Hepatocyte (in vitro differentiated cells): ENCODE results near the gene GUCY2D. TPM values are rescaled to one million over a fixed set of nuclear protein-coding genes. Genes with fewer than 3 reads are reported as not detected.

Experiments
- DNase-seq: peaks from one replicate; pipeline ENCODE4 v3.0.0-alpha.2; 2016; ENCODE audit warnings: low spot score
- H2AFZ ChIP-seq: fragments of 200-600 bp; sonication (generic); 2 replicates; pipeline ENCODE4 v1.6.0; 2016; ENCODE audit warnings: antibody characterized with exemption, mild to moderate bottlenecking
- H3K27ac ChIP-seq: fragments of 200-600 bp; sonication (generic); 2 replicates; pipeline ENCODE4 v1.5.1; 2016; ENCODE audit warnings: mild to moderate bottlenecking
- H3K27me3 ChIP-seq: fragments of 200-600 bp; sonication (generic); 2 replicates; pipeline ENCODE4 v1.6.1; 2016
- H3K36me3 ChIP-seq: fragments of 200-600 bp; sonication (generic); replicated peaks from 2 replicates; pipeline ENCODE4 v1.5.1; 2016; ENCODE audit warnings: low read depth; ENCODE audit not compliant: insufficient read depth
- H3K4me1 ChIP-seq: fragments of 200-600 bp; sonication (generic); 2 replicates; pipeline ENCODE4 v1.5.1; 2016; ENCODE audit warnings: mild to moderate bottlenecking, moderate library complexity; ENCODE audit not compliant: insufficient read depth
- H3K4me2 ChIP-seq: fragments of 200-600 bp; sonication (generic); 2 replicates; pipeline ENCODE4 v1.6.0; 2016
- H3K4me3 ChIP-seq: fragments of 200-600 bp; sonication (generic); 2 replicates; pipeline ENCODE4 v1.5.1; 2016; ENCODE audit warnings: mild to moderate bottlenecking
- H3K79me2 ChIP-seq: fragments of 200-600 bp; sonication (generic); 2 replicates; pipeline ENCODE4 v1.6.0; 2017; ENCODE audit warnings: mild to moderate bottlenecking
- H3K9me2 ChIP-seq: fragments of 200-600 bp; sonication (generic); replicated peaks from 2 replicates; pipeline ENCODE4 v1.6.0; 2017; ENCODE audit warnings: mild to moderate bottlenecking; ENCODE audit not compliant: insufficient read depth
- H3K9me3 ChIP-seq: fragments of 200-600 bp; sonication (generic); 2 replicates; pipeline ENCODE4 v1.5.1; 2016; ENCODE audit warnings: low read depth, mild to moderate bottlenecking
- H4K20me1 ChIP-seq: fragments of 200-600 bp; sonication (generic); 2 replicates; pipeline ENCODE4 v1.6.0; 2016; ENCODE audit warnings: mild to moderate bottlenecking; ENCODE audit not compliant: insufficient read depth, poor library complexity, severe bottlenecking
- CTCF ChIP-seq: fragments of 200-600 bp; sonication (generic); IDR thresholded peaks from 2 replicates; pipeline ENCODE4 v1.5.1; 2016; ENCODE audit warnings: antibody characterized with exemption, mild to moderate bottlenecking; ENCODE audit not compliant: poor library complexity
- EZH2 ChIP-seq: fragments of 200-600 bp; sonication (generic); IDR thresholded peaks from 2 replicates; pipeline ENCODE4 v1.6.1; 2016; ENCODE audit warnings: antibody characterized with exemption, mild to moderate bottlenecking, borderline replicate concordance
- EZH2phosphoT487 ChIP-seq: fragments of 200-600 bp; sonication (generic); IDR thresholded peaks from one replicate; pipeline ENCODE4 v1.6.1; 2018; ENCODE audit warnings: antibody characterized with exemption, mild to moderate bottlenecking, low read depth, moderate library complexity; ENCODE audit not compliant: unreplicated experiment, severe bottlenecking
- WGBS: methylation state at CpG from one replicate; pipeline ENCODE4 v1.1.6; 2016; ENCODE audit warnings: low lambda C conversion rate; ENCODE audit errors: missing lambda C conversion rate; 5-methylcytosine and 5-hydroxymethylcytosine counted together
- polyA plus RNA-seq: library from polyadenylated mRNA; unstranded; fragments of >200 nt; fragmentation: Nextera tagmentation; extraction: Ambion mirVana; gene quantifications from 2 replicates; pipeline ENCODE4 v1.2.1, GENCODE V29; 2016
- total RNA-seq: library from RNA; depleted of rRNA; stranded (reverse); fragments of >200 nt; gene quantifications from 2 replicates; pipeline ENCODE4 v1.2.3, GENCODE V29; 2014

The GUCY2D gene
- total and polyA plus RNA-seq, 2 experiments from 2014 or later: 1.6 TPM; not detected in 1

DNA sequence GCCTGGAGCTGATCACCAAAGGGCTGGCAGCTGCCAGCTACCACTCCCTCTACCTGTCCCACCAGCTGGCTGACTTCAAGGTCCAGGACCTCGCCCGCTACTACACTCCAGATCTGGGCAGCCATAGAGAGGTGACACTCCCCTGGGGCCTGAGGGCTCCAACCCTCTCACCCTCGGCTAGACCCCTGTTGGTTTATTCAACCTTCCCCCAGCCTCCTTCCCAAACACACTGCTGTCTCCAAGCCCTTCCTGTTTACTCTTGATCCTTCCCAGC is 67.1 kb downstream of the GUCY2D start:
- Histone ChIP-seq H2AFZ (no peak overlapping the region), H4K20me1 (no peaks in the 10 kb centered on the region), H3K79me2 (no peaks in the 10 kb centered on the region), H3K9me2 (no peaks in the 10 kb centered on the region), H3K4me3 (no peak overlapping the region), H3K4me2 (no peak overlapping the region), H3K27me3 (peaks cover 43% of the 10 kb centered on the region), H3K4me1 (peaks cover 21% of the 10 kb centered on the region), H3K36me3 (no peaks in the 10 kb centered on the region), H3K9me3 (no peaks in the 10 kb centered on the region), H3K27ac (no peak overlapping the region)
- DNase-seq: no peak
- TF ChIP-seq EZH2 (no peak), EZH2phosphoT487 (no peak), CTCF (no peak)
- 63% methylated on average over 3 of the region's 3 CpGs for WGBS

Other genes starting within 250 kb of the GUCY2D start
- 3.3 and 5.9 TPM in 2 replicates for gene KDM6B, start 168.4 kb upstream of the GUCY2D start, total RNA-seq
- gene KDM6B, start 168.4 kb upstream of the GUCY2D start, polyA plus RNA-seq: 10.2 and 11.3 TPM in 2 replicates
- 59.6 and 73.3 TPM in 2 replicates for gene TMEM88, start 147.5 kb upstream of the GUCY2D start, total RNA-seq
- gene TMEM88, start 147.5 kb upstream of the GUCY2D start, polyA plus RNA-seq: 241 and 328 TPM in 2 replicates
- gene NAA38, start 145.1 kb upstream of the GUCY2D start, total RNA-seq: 49.2 and 66.0 TPM in 2 replicates
- 147 and 154 TPM in 2 replicates for gene NAA38, start 145.1 kb upstream of the GUCY2D start, polyA plus RNA-seq
- 9.1 and 14.1 TPM in 2 replicates for gene CYB5D1, start 144.6 kb upstream of the GUCY2D start, total RNA-seq
- gene CYB5D1, start 144.6 kb upstream of the GUCY2D start, polyA plus RNA-seq: 12.2 and 15.1 TPM in 2 replicates
- 65.6 and 75.3 TPM in 2 replicates for gene CHD3, start 113.8 kb upstream of the GUCY2D start, total RNA-seq
- gene CHD3, start 113.8 kb upstream of the GUCY2D start, polyA plus RNA-seq: 41.2 and 49.4 TPM in 2 replicates
- 2.9 and 3.5 TPM in 2 replicates for gene RNF227, start 86.3 kb upstream of the GUCY2D start, total RNA-seq
- 2.5 and 4.8 TPM in 2 replicates for gene RNF227, start 86.3 kb upstream of the GUCY2D start, polyA plus RNA-seq
- gene KCNAB3, start 72.8 kb upstream of the GUCY2D start, total RNA-seq: 1.4 and 1.8 TPM in 2 replicates
- 1.8 and 3.8 TPM in 2 replicates for gene KCNAB3, start 72.8 kb upstream of the GUCY2D start, polyA plus RNA-seq
- gene TRAPPC1, start 70.7 kb upstream of the GUCY2D start, total RNA-seq: 20.7 and 29.5 TPM in 2 replicates
- gene TRAPPC1, start 70.7 kb upstream of the GUCY2D start, polyA plus RNA-seq: 272 and 299 TPM in 2 replicates
- 19.4 and 21.1 TPM in 2 replicates for gene CNTROB, start 70.4 kb upstream of the GUCY2D start, total RNA-seq
- 30.6 and 37.5 TPM in 2 replicates for gene CNTROB, start 70.4 kb upstream of the GUCY2D start, polyA plus RNA-seq
- gene ALOX15B, start 36.4 kb downstream of the GUCY2D start, total RNA-seq: 5.7 and 6.7 TPM in 2 replicates
- 26.0 and 26.1 TPM in 2 replicates for gene ALOX15B, start 36.4 kb downstream of the GUCY2D start, polyA plus RNA-seq
- 0.52 and 2.0 TPM in 2 replicates for gene ALOX12B, start 85.1 kb downstream of the GUCY2D start, total RNA-seq
- 0.22 and 1.8 TPM in 2 replicates for gene ALOX12B, start 85.1 kb downstream of the GUCY2D start, polyA plus RNA-seq
- gene ALOXE3, start 115.9 kb downstream of the GUCY2D start, total RNA-seq: 0.48 and 0.77 TPM in 2 replicates
- gene ALOXE3, start 115.9 kb downstream of the GUCY2D start, polyA plus RNA-seq: 1.5 and 2.6 TPM in 2 replicates
- not detected in 2 replicates for gene HES7, start 121.5 kb downstream of the GUCY2D start, total RNA-seq
- not detected in 2 replicates for gene HES7, start 121.5 kb downstream of the GUCY2D start, polyA plus RNA-seq
- 35.3 and 36.5 TPM in 2 replicates for gene PER1, start 149.8 kb downstream of the GUCY2D start, total RNA-seq
- 107 and 143 TPM in 2 replicates for gene PER1, start 149.8 kb downstream of the GUCY2D start, polyA plus RNA-seq
- 8.2 and 8.5 TPM in 2 replicates for gene VAMP2, start 160.3 kb downstream of the GUCY2D start, total RNA-seq
- gene VAMP2, start 160.3 kb downstream of the GUCY2D start, polyA plus RNA-seq: 44.6 and 85.7 TPM in 2 replicates
- 21.1 and 25.3 TPM in 2 replicates for gene TMEM107, start 173.8 kb downstream of the GUCY2D start, total RNA-seq
- 12.8 and 13.6 TPM in 2 replicates for gene TMEM107, start 173.8 kb downstream of the GUCY2D start, polyA plus RNA-seq
- 9.4 and 10.7 TPM in 2 replicates for gene BORCS6, start 187.6 kb downstream of the GUCY2D start, total RNA-seq
- gene BORCS6, start 187.6 kb downstream of the GUCY2D start, polyA plus RNA-seq: 7.7 and 10.2 TPM in 2 replicates
- gene AURKB, start 208.0 kb downstream of the GUCY2D start, total RNA-seq: 9.3 and 9.9 TPM in 2 replicates
- 25.3 and 27.5 TPM in 2 replicates for gene AURKB, start 208.0 kb downstream of the GUCY2D start, polyA plus RNA-seq
- gene CTC1, start 245.4 kb downstream of the GUCY2D start, total RNA-seq: 6.3 and 11.4 TPM in 2 replicates
- 17.2 and 19.4 TPM in 2 replicates for gene CTC1, start 245.4 kb downstream of the GUCY2D start, polyA plus RNA-seq
- gene PFAS, start 246.7 kb downstream of the GUCY2D start, total RNA-seq: 10.5 and 18.8 TPM in 2 replicates
- gene PFAS, start 246.7 kb downstream of the GUCY2D start, polyA plus RNA-seq: 13.6 and 16.1 TPM in 2 replicates